Tibial nerve (tissue), 4 donors: Measurements from ENCODE around the gene RBKS.

ENCODE experiments used
- EP300 ChIP-seq, 2 donors: sonication (generic); formaldehyde crosslinking; IDR thresholded peaks; one replicate each; pipeline ENCODE4 v1.6.1; 2017; ENCODE audit warnings: antibody characterized with exemption in 2 of 2, mild to moderate bottlenecking in 1 of 2
- POLR2A ChIP-seq, 2 donors: fragments of 450-650 bp; IDR thresholded peaks; one replicate each; pipeline ENCODE4 v1.6.1; 2017; ENCODE audit warnings: antibody characterized with exemption in 2 of 2, mild to moderate bottlenecking in 2 of 2, moderate library complexity in 2 of 2
- TF ChIP-seq, protein P1 (sequence below), 5 experiments: fragments of 200-600 bp in 3 of 5; fragments of 450-650 bp in 2 of 5; sonication (generic) in 3 of 5; IDR thresholded peaks; one replicate each; pipeline ENCODE4 v1.5.1; 2016 to 2019; ENCODE audit warnings: antibody characterized with exemption in 5 of 5, mild to moderate bottlenecking in 3 of 5, moderate library complexity in 2 of 5

DNA sequence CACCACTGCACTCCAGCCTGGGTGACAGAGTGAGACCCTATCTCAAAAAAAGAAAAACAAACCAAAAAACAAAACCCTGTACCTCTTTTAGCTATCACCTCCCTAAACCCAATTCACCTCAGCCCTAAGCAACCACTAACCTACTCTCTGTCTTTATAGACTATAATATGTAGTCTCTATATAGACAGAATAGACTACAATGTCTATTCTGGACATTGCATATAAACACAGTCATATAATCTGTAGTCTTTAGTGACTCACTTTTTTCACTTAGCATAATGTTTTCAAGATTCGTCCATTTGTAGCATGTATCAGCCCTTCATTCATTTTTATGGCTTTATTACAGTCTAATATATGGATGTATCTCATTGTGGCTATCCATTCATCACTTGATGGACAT lies 155.9 kb downstream of the RBKS start:
- TF ChIP-seq, protein P1, sequence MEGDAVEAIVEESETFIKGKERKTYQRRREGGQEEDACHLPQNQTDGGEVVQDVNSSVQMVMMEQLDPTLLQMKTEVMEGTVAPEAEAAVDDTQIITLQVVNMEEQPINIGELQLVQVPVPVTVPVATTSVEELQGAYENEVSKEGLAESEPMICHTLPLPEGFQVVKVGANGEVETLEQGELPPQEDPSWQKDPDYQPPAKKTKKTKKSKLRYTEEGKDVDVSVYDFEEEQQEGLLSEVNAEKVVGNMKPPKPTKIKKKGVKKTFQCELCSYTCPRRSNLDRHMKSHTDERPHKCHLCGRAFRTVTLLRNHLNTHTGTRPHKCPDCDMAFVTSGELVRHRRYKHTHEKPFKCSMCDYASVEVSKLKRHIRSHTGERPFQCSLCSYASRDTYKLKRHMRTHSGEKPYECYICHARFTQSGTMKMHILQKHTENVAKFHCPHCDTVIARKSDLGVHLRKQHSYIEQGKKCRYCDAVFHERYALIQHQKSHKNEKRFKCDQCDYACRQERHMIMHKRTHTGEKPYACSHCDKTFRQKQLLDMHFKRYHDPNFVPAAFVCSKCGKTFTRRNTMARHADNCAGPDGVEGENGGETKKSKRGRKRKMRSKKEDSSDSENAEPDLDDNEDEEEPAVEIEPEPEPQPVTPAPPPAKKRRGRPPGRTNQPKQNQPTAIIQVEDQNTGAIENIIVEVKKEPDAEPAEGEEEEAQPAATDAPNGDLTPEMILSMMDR (IDR thresholded peaks at IDR 0.05) = no peak
- no peak for TF ChIP-seq EP300 (IDR thresholded peaks at IDR 0.05)
- TF ChIP-seq POLR2A (IDR thresholded peaks at IDR 0.05) = no peak
